Stimulated activated memory B cell treated with anti-CD40 and anti-IgM and Interleukin-4, amounts not matched to agents 10 μg/mL and 1 μg/mL and 100 μg/mL, for 72 hours (primary cell): ENCODE results near the gene TRIM3.
"Not testable (repeated sequence)": the region's sequence is repeated elsewhere in the genome, so short reads cannot be mapped to it uniquely, and the experiment has no call there.

Experiments
- ATAC-seq: fragments of 150-1000 bp; cut with Tn5 transposase; 2 replicates; pipeline ENCODE4 v1.10.0; 2021
- H3K27ac Mint-ChIP-seq: one replicate; pipeline ENCODE4 v1.8.0; 2022; ENCODE audit warnings: mild to moderate bottlenecking, mixed read lengths
- H3K27me3 Mint-ChIP-seq: one replicate; pipeline ENCODE4 v1.8.0; 2022; ENCODE audit warnings: mixed read lengths
- H3K36me3 Mint-ChIP-seq: one replicate; pipeline ENCODE4 v1.8.0; 2022; ENCODE audit warnings: mixed read lengths
- H3K4me1 Mint-ChIP-seq: one replicate; pipeline ENCODE4 v1.8.0; 2022; ENCODE audit warnings: mixed read lengths
- H3K4me3 Mint-ChIP-seq: one replicate; pipeline ENCODE4 v1.8.0; 2022; ENCODE audit warnings: mild to moderate bottlenecking, moderate library complexity, mixed read lengths
- H3K9me3 Mint-ChIP-seq: one replicate; pipeline ENCODE4 v1.8.0; 2022; ENCODE audit warnings: mixed read lengths

The TRIM3 gene

DNA sequence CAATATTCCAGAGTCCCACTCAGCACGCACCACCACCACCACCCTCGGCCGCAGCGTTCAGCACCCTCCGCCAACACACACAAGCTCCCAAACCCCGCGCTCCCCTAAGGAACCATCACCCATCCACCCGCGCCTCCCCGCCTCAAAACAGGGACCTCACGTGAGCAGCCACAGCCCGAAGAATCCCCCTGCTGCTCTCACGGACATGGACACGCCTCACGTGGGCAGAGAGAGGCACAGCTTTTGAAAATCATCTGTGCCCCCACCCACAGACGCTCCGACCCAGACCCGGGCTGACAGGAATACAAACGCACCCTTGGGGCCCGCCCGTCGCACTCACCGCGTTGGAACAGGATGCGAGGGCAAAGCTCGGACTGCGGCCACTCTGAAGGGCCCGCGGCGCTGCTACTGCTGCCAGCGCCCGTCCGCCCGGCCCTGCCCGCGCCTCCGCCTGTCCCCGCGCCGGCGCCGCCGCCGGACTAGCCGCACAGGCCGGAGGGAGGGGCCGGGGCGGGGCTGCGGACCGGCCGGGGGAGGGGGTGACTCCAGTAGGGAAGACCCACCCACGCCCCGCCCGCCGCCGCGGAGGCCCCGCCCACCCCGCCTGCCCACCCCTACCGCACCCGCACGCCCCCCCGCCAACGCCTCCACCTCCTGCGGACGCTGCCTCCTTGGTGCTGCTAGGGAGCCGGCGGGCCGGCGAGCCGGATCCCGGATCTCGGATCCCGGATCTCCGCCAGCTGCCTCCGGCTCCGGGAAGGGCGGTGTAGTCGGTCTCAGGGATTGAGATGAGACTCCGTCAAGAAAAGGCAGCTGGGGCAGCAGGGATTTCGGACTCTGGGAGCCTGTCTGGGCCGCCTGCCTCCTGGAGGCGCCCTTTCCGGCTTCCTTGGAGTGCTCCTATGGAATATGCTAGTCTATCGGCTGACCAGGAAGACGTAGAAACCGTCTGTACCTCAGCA lies at the start of gene TRIM3:
Gene TRIM3, minus strand, starts transcription at position 491 of the 962 bp plus-strand sequence. CDS start 8,246 bp downstream, outside the sequence.
- peak; percentile 91 for ATAC-seq
- Mint-ChIP-seq H3K9me3 (no peaks in the 10 kb centered on the region), H3K4me3 (peak within 1 kb of the TSS; percentile 89), H3K36me3 (peaks cover 18% of the 10 kb centered on the region), H3K4me1 (peaks cover 15% of the 10 kb centered on the region), H3K27me3 (no peaks in the 10 kb centered on the region), H3K27ac (peak within 1 kb of the TSS; percentile 76)

- Mint-ChIP-seq H3K27ac (no peak overlapping the region), H3K36me3 (peaks cover 64% of the 10 kb centered on the region), H3K9me3 (no peaks in the 10 kb centered on the region), H3K27me3 (no peaks in the 10 kb centered on the region), H3K4me3 (no peak overlapping the region), H3K4me1 (peaks cover 13% of the 10 kb centered on the region)
- ATAC-seq: no peak
Observed at GRCh38 chr11:6523253-6523652, 49.5 kb upstream of the TRIM3 start.

- not testable (repeated sequence) for H3K4me3 Mint-ChIP-seq, H3K27me3 Mint-ChIP-seq, ATAC-seq, H3K9me3 Mint-ChIP-seq, H3K27ac Mint-ChIP-seq
- Mint-ChIP-seq H3K4me1 (peaks cover 13% of the 10 kb centered on the region), H3K36me3 (peaks cover 65% of the 10 kb centered on the region)
Observed at GRCh38 chr11:6521946-6522345, 48.2 kb upstream of the TRIM3 start.

- Mint-ChIP-seq H3K27ac (no peak overlapping the region), H3K9me3 (no peaks in the 10 kb centered on the region), H3K36me3 (peaks cover 73% of the 10 kb centered on the region), H3K4me3 (no peak overlapping the region), H3K27me3 (no peaks in the 10 kb centered on the region), H3K4me1 (no peaks in the 10 kb centered on the region)
- ATAC-seq: no peak
Observed at GRCh38 chr11:6520265-6520664, 46.5 kb upstream of the TRIM3 start.

DNA sequence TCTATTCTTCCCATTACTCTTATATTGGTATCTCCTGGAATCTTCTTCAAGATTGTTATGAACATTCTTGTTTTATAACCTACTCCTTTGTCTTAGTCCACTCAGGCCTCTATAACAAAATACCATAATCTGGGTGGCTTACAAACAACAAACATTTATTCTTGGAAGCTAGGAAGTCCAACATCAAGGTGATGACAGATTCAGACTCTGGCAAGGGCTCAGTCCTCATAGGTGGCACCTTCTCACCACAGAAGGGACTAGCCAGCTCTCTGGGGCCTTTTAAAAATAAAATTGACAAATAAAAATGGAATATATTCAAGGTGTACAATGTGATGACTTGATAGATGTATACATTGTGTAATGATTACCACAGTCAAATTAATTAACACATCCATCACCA lies 43.1 kb upstream of the TRIM3 start:
- Mint-ChIP-seq H3K4me3 (no peak overlapping the region), H3K36me3 (peaks cover 89% of the 10 kb centered on the region), H3K27ac (no peak overlapping the region), H3K27me3 (no peaks in the 10 kb centered on the region), H3K9me3 (no peaks in the 10 kb centered on the region), H3K4me1 (no peaks in the 10 kb centered on the region)
- ATAC-seq: no peak

DNA sequence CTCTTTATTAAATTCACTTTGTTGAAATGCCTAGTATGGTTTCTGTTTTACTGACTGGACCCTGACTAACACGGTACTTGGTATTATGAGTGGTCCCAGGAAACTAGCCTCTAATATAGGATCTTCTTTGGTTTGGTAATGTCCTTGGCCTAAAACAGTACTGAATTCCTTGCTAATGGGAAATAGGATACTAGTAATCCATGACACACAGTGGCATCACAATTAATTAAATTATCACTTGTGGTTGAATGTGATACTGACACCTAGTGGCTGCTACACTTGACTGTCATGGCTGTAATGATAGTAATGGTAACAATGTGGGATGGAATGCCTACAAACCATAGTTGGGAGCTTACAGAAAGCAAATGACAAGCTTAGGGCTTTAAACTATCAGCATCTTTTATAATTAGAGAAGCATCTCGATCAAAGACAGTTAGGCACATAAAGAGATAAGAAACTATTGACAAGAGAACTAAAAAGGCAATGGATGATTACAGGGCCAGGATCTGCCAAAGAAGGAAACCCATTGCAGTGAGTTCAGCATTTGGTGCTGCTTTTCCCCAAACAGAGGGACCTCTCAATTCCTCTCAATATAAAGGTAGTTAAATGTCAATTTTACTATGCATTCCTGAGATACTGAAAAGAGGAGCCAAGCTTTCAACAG lies 32.0 kb upstream of the TRIM3 start:
- H3K27ac Mint-ChIP-seq: no peak overlapping the region
- ATAC-seq: no peak
- H3K9me3 Mint-ChIP-seq: no peaks in the 10 kb centered on the region

DNA sequence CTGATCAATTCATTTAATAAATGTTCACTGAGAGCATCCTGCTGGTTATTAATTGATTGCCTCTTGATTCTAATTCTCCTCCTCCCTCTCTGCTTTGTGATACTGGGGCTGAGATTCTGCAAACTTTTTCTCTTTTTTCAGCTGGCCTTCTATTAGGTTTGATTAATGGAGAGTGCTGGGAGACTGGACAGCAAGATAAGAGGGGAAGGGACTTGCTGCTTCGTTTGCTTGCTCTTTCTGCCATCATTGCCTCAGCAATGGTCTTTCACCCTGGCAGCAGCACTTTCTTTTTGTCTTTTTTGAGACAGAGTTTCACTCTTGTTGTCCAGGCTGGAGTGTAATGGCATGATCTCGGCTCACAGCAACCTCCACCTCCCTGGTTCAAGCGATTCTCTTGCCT lies 30.4 kb upstream of the TRIM3 start:
- H3K9me3 Mint-ChIP-seq: no peaks in the 10 kb centered on the region
- no peaks in the 10 kb centered on the region for H3K27me3 Mint-ChIP-seq
- H3K4me3 Mint-ChIP-seq: no peak overlapping the region
- H3K36me3 Mint-ChIP-seq: peaks cover 43% of the 10 kb centered on the region
- no peak overlapping the region for H3K27ac Mint-ChIP-seq
- no peaks in the 10 kb centered on the region for H3K4me1 Mint-ChIP-seq
- no peak for ATAC-seq

More for the DNA sequence above, 32.0 kb upstream of the TRIM3 start:
- Mint-ChIP-seq H3K4me1 (no peaks in the 10 kb centered on the region), H3K4me3 (no peak overlapping the region), H3K36me3 (peaks cover 40% of the 10 kb centered on the region), H3K27me3 (no peaks in the 10 kb centered on the region)

- Mint-ChIP-seq H3K27ac (no peak overlapping the region), H3K9me3 (no peaks in the 10 kb centered on the region), H3K4me3 (no peak overlapping the region), H3K4me1 (no peaks in the 10 kb centered on the region), H3K27me3 (no peaks in the 10 kb centered on the region), H3K36me3 (peaks cover 36% of the 10 kb centered on the region)
- ATAC-seq: no peak
Observed at GRCh38 chr11:6502382-6502781, 28.6 kb upstream of the TRIM3 start.

GRCh38 chr11:6498544-6498943 lies 24.8 kb upstream of the TRIM3 start:
- Mint-ChIP-seq H3K27ac (no peak overlapping the region), H3K4me3 (no peak overlapping the region), H3K27me3 (no peaks in the 10 kb centered on the region), H3K9me3 (no peaks in the 10 kb centered on the region), H3K4me1 (no peaks in the 10 kb centered on the region), H3K36me3 (peaks cover 44% of the 10 kb centered on the region)
- ATAC-seq: no peak

DNA sequence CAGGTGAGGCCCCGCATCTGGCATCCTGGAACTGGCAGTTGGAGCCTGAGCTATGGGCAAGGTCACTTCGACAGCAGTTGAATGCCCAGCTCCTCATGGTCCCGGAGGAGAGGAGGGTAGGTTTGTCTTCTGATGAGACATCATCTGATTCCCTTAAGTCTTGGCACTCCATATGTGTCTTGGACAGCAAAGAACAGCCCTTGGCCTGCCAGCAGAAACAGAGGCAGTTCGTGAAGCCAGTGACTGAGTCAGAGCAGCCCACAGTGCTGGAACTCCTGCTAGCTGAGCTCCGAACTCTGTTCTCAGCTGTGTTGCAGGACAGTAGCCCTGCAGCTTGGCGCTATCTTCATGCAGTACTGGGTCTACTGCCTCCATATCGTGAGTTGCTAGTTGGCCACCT lies 24.4 kb upstream of the TRIM3 start:
- Mint-ChIP-seq H3K27ac (no peak overlapping the region), H3K36me3 (peaks cover 44% of the 10 kb centered on the region), H3K9me3 (no peaks in the 10 kb centered on the region), H3K4me3 (no peak overlapping the region), H3K27me3 (no peaks in the 10 kb centered on the region), H3K4me1 (no peaks in the 10 kb centered on the region)
- ATAC-seq: no peak

GRCh38 chr11:6497069-6497839 lies 23.5 kb upstream of the TRIM3 start, which contains the start of gene DNHD1:
Gene DNHD1 (plus strand): TSS chr11:6497280. CDS start chr11:6498216, 936 bp downstream.
- H3K9me3 Mint-ChIP-seq: no peaks in the 10 kb centered on the region
- H3K4me3 Mint-ChIP-seq: no peak within 1 kb of the TSS
- no peak within 1 kb of the TSS for H3K27ac Mint-ChIP-seq
- peaks cover 44% of the 10 kb centered on the region for H3K36me3 Mint-ChIP-seq
- H3K27me3 Mint-ChIP-seq: no peaks in the 10 kb centered on the region
- no peaks in the 10 kb centered on the region for H3K4me1 Mint-ChIP-seq
- ATAC-seq: no peak

GRCh38 chr11:6489306-6489705 lies 15.6 kb upstream of the TRIM3 start:
- Mint-ChIP-seq H3K9me3 (no peaks in the 10 kb centered on the region), H3K27ac (no peak overlapping the region), H3K4me1 (no peaks in the 10 kb centered on the region), H3K36me3 (peaks cover 28% of the 10 kb centered on the region), H3K4me3 (no peak overlapping the region), H3K27me3 (no peaks in the 10 kb centered on the region)
- ATAC-seq: no peak

GRCh38 chr11:6488821-6489220 lies 15.1 kb upstream of the TRIM3 start:
- ATAC-seq: no peak
- no peaks in the 10 kb centered on the region for H3K27me3 Mint-ChIP-seq
- H3K27ac Mint-ChIP-seq: no peak overlapping the region
- peaks cover 27% of the 10 kb centered on the region for H3K36me3 Mint-ChIP-seq
- H3K9me3 Mint-ChIP-seq: no peaks in the 10 kb centered on the region
- H3K4me1 Mint-ChIP-seq: no peaks in the 10 kb centered on the region
- no peak overlapping the region for H3K4me3 Mint-ChIP-seq

- no peak overlapping the region for H3K4me3 Mint-ChIP-seq
- peaks cover 4% of the 10 kb centered on the region for H3K4me1 Mint-ChIP-seq
- no peaks in the 10 kb centered on the region for H3K9me3 Mint-ChIP-seq
- no peak for ATAC-seq
- no peak overlapping the region for H3K27ac Mint-ChIP-seq
- H3K27me3 Mint-ChIP-seq: no peaks in the 10 kb centered on the region
- peaks cover 25% of the 10 kb centered on the region for H3K36me3 Mint-ChIP-seq
Observed at GRCh38 chr11:6488342-6488741, 14.6 kb upstream of the TRIM3 start.

- no peak overlapping the region for H3K27ac Mint-ChIP-seq
- no peak for ATAC-seq
- H3K4me1 Mint-ChIP-seq: peaks cover 14% of the 10 kb centered on the region
- no peaks in the 10 kb centered on the region for H3K9me3 Mint-ChIP-seq
- H3K4me3 Mint-ChIP-seq: no peak overlapping the region
- no peaks in the 10 kb centered on the region for H3K27me3 Mint-ChIP-seq
- H3K36me3 Mint-ChIP-seq: peaks cover 26% of the 10 kb centered on the region
Observed at GRCh38 chr11:6486938-6487337, 13.2 kb upstream of the TRIM3 start.
